HG03039 (cell line): ENCODE results near the gene RAB3GAP1.
A peak's percentile ranks its signal among the peaks of the same experiment; 100 is the strongest.
"Not testable (repeated sequence)": the region's sequence is repeated elsewhere in the genome, so short reads cannot be mapped to it uniquely, and the experiment has no call there.

Experiments
- ATAC-seq: cut with Tn5 transposase; IDR thresholded peaks from one replicate; pipeline ENCODE4 v1.9.1; 2021; ENCODE audit warnings: mild to moderate bottlenecking, moderate library complexity; ENCODE audit not compliant: unreplicated experiment

RAB3GAP1 gene

GRCh38 chr2:135052997-135053474 lies 944 bp downstream of the RAB3GAP1 start:
- ATAC-seq = peak; percentile 20

GRCh38 chr2:135055182-135055786 lies 3.2 kb downstream of the RAB3GAP1 start:
- no peak for ATAC-seq

- no peak for ATAC-seq
Measured at GRCh38 chr2:135056790-135057189, 4.7 kb downstream of the RAB3GAP1 start.

GRCh38 chr2:135059577-135059976 lies 7.5 kb downstream of the RAB3GAP1 start:
- no peak for ATAC-seq

- ATAC-seq = no peak
Measured at GRCh38 chr2:135063210-135063609, 11.1 kb downstream of the RAB3GAP1 start.

GRCh38 chr2:135064149-135064548 lies 12.1 kb downstream of the RAB3GAP1 start:
- ATAC-seq = no peak

GRCh38 chr2:135066710-135067109 lies 14.6 kb downstream of the RAB3GAP1 start:
- ATAC-seq = no peak

- ATAC-seq = no peak
Measured at GRCh38 chr2:135072125-135072997, 20.3 kb downstream of the RAB3GAP1 start.

- ATAC-seq = no peak
Measured at GRCh38 chr2:135074216-135074615, 22.1 kb downstream of the RAB3GAP1 start.

- ATAC-seq = no peak
Measured at GRCh38 chr2:135076556-135076955, 24.5 kb downstream of the RAB3GAP1 start.

- ATAC-seq = no peak
Measured at GRCh38 chr2:135078417-135078816, 26.3 kb downstream of the RAB3GAP1 start.

GRCh38 chr2:135086222-135086621 lies 34.1 kb downstream of the RAB3GAP1 start:
- ATAC-seq = no peak

GRCh38 chr2:135089597-135089996 lies 37.5 kb downstream of the RAB3GAP1 start:
- ATAC-seq = not testable (repeated sequence)

GRCh38 chr2:135091681-135092080 lies 39.6 kb downstream of the RAB3GAP1 start:
- ATAC-seq = no peak

- ATAC-seq = no peak
Measured at GRCh38 chr2:135093193-135093592, 41.1 kb downstream of the RAB3GAP1 start.

GRCh38 chr2:135093670-135094330 lies 41.7 kb downstream of the RAB3GAP1 start:
- no peak for ATAC-seq

GRCh38 chr2:135094508-135094907 lies 42.4 kb downstream of the RAB3GAP1 start:
- ATAC-seq = no peak

GRCh38 chr2:135095591-135095990 lies 43.5 kb downstream of the RAB3GAP1 start:
- no peak for ATAC-seq

- ATAC-seq = no peak
Measured at GRCh38 chr2:135096665-135097446, 44.8 kb downstream of the RAB3GAP1 start.

- ATAC-seq = no peak
Measured at GRCh38 chr2:135097532-135098231, 45.6 kb downstream of the RAB3GAP1 start.
